BJ (cell line): ENCODE measurements around the gene ANAPC4. TPM values are rescaled to one million over a fixed set of nuclear protein-coding genes. Genes with fewer than 3 reads are reported as not detected.

Experiments used
- CTCF ChIA-PET: fragments of 350-600 bp; formaldehyde crosslinking; extraction: SDS; loops from one replicate; lab custom pipeline; 2021; ENCODE audit warnings: antibody characterized with exemption, inconsistent platforms; lab: Yijun Ruan, JAX
- POLR2A ChIA-PET: fragments of 300-600 bp; sonication (Branson Sonifier 250); formaldehyde crosslinking; extraction: SDS; loops from one replicate; lab custom pipeline; 2021; ENCODE audit warnings: antibody characterized with exemption; lab: Charles Lee
- DNase-seq: peaks from one replicate; pipeline ENCODE4 v3.0.0-alpha.2; 2011; ENCODE audit warnings: low read depth
- H3K27me3 ChIP-seq: 2 replicates; pipeline ENCODE4 v1.6.0; 2011; ENCODE audit warnings: low read length; ENCODE audit not compliant: control insufficient read depth, insufficient read depth
- H3K36me3 ChIP-seq: 2 replicates; pipeline ENCODE4 v1.5.1; 2011; ENCODE audit warnings: low read length; ENCODE audit not compliant: control insufficient read depth, insufficient read depth
- H3K4me3 ChIP-seq: 2 replicates; pipeline ENCODE4 v1.5.1; 2011; ENCODE audit warnings: low read depth, mild to moderate bottlenecking, control low read depth, low read length
- polyA plus RNA-seq: library from polyadenylated mRNA; depleted of rRNA; stranded (reverse); fragments of >200 nt; gene quantifications from 2 replicates; pipeline ENCODE4 v1.2.3, GENCODE V29; 2011
- TF ChIP-seq, protein P1 (sequence below): IDR thresholded peaks from 2 replicates; pipeline ENCODE4 v1.5.1; 2011; ENCODE audit warnings: low read depth, mild to moderate bottlenecking, control low read depth, inconsistent platforms, low read length, moderate library complexity; ENCODE audit not compliant: insufficient read depth

Gene ANAPC4
- polyA plus RNA-seq, 1 experiment: 7.0 TPM

DNA sequence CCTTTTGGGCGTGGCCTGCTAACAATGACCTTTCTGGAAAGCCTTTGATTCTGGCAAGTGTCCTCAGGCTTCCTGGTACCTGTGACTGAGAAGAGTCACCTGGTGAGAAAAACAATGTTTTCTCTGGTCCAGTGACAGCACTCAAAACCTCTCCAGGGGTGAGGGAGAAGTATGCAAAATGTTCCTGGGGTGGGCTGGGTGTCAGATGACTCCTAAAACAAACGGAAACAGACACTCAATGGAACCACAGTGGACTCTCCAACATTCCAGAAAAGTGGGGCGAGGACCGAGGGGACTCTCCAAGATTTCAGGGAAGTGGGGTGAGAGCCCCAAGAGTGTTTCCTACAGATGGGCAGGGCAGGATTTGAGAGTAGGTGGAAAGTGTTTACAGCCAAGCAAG lies 69.5 kb downstream of the ANAPC4 start:
- CTCF ChIA-PET: interaction anchor here (3.8 kb wide), 1 partner anchor 322 kb away, joined by 34 read pairs; no protein-coding TSS in a partner anchor
- DNase-seq: no peak
- TF ChIP-seq, protein P1, sequence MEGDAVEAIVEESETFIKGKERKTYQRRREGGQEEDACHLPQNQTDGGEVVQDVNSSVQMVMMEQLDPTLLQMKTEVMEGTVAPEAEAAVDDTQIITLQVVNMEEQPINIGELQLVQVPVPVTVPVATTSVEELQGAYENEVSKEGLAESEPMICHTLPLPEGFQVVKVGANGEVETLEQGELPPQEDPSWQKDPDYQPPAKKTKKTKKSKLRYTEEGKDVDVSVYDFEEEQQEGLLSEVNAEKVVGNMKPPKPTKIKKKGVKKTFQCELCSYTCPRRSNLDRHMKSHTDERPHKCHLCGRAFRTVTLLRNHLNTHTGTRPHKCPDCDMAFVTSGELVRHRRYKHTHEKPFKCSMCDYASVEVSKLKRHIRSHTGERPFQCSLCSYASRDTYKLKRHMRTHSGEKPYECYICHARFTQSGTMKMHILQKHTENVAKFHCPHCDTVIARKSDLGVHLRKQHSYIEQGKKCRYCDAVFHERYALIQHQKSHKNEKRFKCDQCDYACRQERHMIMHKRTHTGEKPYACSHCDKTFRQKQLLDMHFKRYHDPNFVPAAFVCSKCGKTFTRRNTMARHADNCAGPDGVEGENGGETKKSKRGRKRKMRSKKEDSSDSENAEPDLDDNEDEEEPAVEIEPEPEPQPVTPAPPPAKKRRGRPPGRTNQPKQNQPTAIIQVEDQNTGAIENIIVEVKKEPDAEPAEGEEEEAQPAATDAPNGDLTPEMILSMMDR: no peak
- Histone ChIP-seq H3K27me3 (no peaks in the 10 kb centered on the region; the same call in 1 of the 2 replicates), H3K36me3 (no peaks in the 10 kb centered on the region), H3K4me3 (no peak overlapping the region)
- POLR2A ChIA-PET: no interaction called here

DNA sequence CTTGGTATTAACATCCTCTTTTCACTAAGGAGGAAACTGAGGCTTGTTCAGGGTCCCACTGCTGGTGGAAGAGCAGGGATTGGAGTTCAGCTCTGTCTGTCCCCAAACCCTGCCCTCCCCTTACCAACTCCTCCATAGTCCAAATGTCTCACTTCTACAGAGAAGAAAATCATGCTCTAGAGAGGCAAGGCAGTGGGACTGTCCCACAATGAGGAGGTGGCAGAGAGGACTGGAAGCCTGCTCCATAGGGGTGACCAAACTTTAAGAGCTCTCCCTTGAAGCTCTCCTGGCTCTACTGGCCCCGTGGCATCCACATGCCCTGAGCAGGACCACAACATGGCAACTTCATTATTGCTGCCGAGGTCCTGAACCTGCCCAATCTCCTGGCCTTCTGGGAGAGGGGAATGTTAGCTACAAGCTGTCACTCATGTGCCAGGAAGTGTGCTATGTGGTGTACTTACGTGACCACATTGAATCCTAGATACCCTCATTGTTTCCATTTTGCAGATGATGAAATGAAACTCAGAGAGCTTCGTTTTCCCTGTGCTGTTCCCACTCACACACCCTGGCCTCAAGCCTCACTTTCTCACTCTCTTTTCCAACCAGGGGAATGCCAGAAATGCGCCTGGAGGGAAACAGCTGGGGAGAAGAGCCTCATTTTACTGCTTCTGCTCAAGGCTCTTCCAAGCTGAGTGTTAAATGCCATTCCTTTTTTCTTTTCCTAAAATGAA lies 71.5 kb downstream of the ANAPC4 start:
- no peak overlapping the region for H3K4me3 ChIP-seq
- CTCF ChIA-PET: interaction anchor here (0.9 to 3.8 kb wide), 4 partner anchors 8 to 335 kb away, joined by 3 to 34 read pairs (median 8); no protein-coding TSS in a partner anchor
- POLR2A ChIA-PET: interaction anchor here (0.5 to 1.2 kb wide), 5 partner anchors 9 to 1225 kb away, joined by 3 to 11 read pairs (median 4); no protein-coding TSS in a partner anchor
- TF ChIP-seq, protein P1: no peak
- no peaks in the 10 kb centered on the region for H3K36me3 ChIP-seq
- peak; percentile 93 for DNase-seq
- H3K27me3 ChIP-seq: no peaks in the 10 kb centered on the region; the same call in 1 of the 2 replicates

DNA sequence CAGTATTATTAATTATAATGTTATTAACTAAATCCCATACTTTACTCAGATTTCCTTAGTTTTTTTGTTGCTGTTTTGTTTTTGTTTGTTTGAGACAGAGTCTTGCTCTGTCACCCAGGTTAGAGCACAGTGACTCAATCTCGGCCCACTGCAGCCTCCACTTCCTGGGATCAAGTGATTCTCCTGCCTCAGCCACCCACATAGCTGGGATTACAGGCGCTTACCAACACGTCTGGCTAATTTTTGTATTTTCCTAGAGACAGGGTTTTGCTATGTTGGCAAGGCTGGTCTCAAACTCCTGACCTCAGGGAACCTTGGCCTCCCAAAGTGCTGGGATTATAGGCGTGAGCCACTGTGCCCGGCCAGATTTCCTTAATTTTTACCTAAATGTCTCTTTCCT lies 72.2 kb downstream of the ANAPC4 start:
- ChIA-PET POLR2A (interaction anchor here (0.5 to 1.2 kb wide), 3 partner anchors 8 to 1224 kb away, joined by 3 to 11 read pairs (median 4); no protein-coding TSS in a partner anchor), CTCF (interaction anchor here (0.9 to 3.8 kb wide), 4 partner anchors 9 to 334 kb away, joined by 3 to 34 read pairs (median 8); no protein-coding TSS in a partner anchor)
- Histone ChIP-seq H3K36me3 (no peaks in the 10 kb centered on the region), H3K4me3 (no peak overlapping the region), H3K27me3 (no peaks in the 10 kb centered on the region; the same call in 1 of the 2 replicates)
- no peak for DNase-seq
- TF ChIP-seq, protein P1: no peak

DNA sequence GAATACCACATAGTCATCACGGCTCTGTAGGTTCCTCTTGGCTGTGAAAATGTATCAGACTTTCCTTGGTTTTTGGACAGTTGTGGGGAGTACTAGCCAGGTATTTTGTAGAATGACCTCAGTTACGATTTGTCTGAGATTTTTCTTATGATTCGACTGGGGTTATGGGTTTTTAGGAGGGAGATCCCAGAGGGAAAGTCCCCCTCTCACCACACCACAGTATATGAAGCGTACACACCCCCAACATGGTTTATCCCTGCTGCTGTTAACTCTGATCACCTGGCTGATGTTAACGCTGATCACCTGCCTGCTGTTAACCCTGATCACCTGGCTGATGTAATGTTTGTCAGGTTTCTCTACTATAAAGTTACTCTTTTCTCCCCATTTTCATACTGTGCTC lies 72.6 kb downstream of the ANAPC4 start:
- no peaks in the 10 kb centered on the region for H3K36me3 ChIP-seq
- ChIA-PET CTCF (interaction anchor here (3.8 kb wide), 1 partner anchor 318 kb away, joined by 34 read pairs; no protein-coding TSS in a partner anchor), POLR2A (no interaction called here)
- H3K4me3 ChIP-seq: no peak overlapping the region
- DNase-seq: no peak
- TF ChIP-seq, protein P1: no peak
- H3K27me3 ChIP-seq: no peaks in the 10 kb centered on the region; the same call in 1 of the 2 replicates

DNA sequence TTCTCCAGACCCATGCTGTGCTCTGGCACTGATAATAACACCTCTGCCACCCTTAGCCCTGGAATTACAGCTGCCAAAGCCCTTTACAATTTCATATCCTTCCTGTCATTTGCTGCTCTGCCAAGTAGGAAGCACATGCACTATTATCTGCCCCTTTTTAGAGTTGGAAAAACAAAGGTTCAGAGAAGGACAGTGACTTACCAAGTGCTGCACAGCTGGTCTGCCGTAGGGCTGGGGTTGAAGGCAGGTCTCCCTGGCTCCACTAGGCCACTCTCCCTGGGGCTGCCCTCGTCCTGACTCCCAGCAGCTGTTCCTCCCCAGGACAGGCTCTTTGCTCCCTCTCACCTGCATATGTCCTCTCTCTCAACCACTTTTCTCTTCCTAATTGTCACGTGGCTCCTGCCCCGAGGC lies 73.4 kb downstream of the ANAPC4 start:
- DNase-seq: no peak
- no peak overlapping the region for H3K4me3 ChIP-seq
- no peaks in the 10 kb centered on the region for H3K27me3 ChIP-seq
- ChIA-PET POLR2A (no interaction called here), CTCF (no interaction called here)
- TF ChIP-seq, protein P1: no peak
- H3K36me3 ChIP-seq: no peaks in the 10 kb centered on the region
